DMS79 (cell line): Measurements from ENCODE around the gene WDR43.

Experiments used
- DNase-seq: peaks from one replicate; lab custom pipeline; 2025; lab: John Stamatoyannopoulos, UW

The WDR43 gene

DNA sequence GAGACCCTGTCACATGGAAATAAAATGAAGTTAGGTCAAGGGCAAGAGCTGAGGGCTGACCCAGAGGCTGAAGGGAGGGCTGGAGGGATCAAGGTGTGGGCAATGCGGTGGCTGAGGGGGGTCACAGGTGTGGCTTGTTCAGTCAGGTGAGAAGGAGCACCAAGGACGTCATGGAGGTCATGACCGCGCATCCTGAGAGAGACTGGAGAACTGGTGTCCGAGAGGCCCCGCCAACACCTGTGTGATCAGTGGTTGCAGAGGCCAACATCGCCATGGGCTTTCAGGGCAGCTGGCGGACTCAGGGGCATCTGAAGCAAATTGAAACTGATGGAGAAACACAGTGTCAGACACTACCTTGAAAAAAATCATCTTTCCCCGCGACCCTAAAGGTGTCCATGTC, 99.6 kb downstream of the WDR43 start:
- no peak for DNase-seq

GRCh38 chr2:28994679-28995078, 100.2 kb downstream of the WDR43 start:
- DNase-seq = no peak

- no peak for DNase-seq
These were observed 101.6 kb downstream of the WDR43 start for GRCh38 chr2:28995765-28996750.

GRCh38 chr2:28997237-28997846, 102.9 kb downstream of the WDR43 start:
- no peak for DNase-seq
